IPS-18c (cell line): ENCODE results near the gene SELENOS.

Experiments
- H3K4me3 ChIP-seq: 2 replicates; pipeline ENCODE4 v1.7.0; 2013; ENCODE audit warnings: low read depth, mild to moderate bottlenecking, low read length, moderate library complexity; ENCODE audit not compliant: insufficient read depth
- H3K9me3 ChIP-seq: one replicate; pipeline ENCODE4 v1.6.1; 2013; ENCODE audit warnings: mild to moderate bottlenecking, low read length, moderate library complexity; ENCODE audit not compliant: control insufficient read depth, insufficient read depth

The SELENOS gene

GRCh38 chr15:101314336-101315125 is 37.2 kb upstream of the SELENOS start:
- no peaks in the 10 kb centered on the region for H3K9me3 ChIP-seq
- no peak overlapping the region for H3K4me3 ChIP-seq

GRCh38 chr15:101313041-101313761 is 35.9 kb upstream of the SELENOS start:
- no peak overlapping the region for H3K4me3 ChIP-seq
- no peaks in the 10 kb centered on the region for H3K9me3 ChIP-seq

GRCh38 chr15:101310508-101310907 is 33.2 kb upstream of the SELENOS start:
- H3K9me3 ChIP-seq = no peaks in the 10 kb centered on the region
- H3K4me3 ChIP-seq = no peak overlapping the region

- Histone ChIP-seq H3K9me3 (no peaks in the 10 kb centered on the region), H3K4me3 (no peak overlapping the region)
Observed at GRCh38 chr15:101310161-101310480, 32.8 kb upstream of the SELENOS start.

GRCh38 chr15:101309436-101310160 is 32.3 kb upstream of the SELENOS start:
- no peaks in the 10 kb centered on the region for H3K9me3 ChIP-seq
- H3K4me3 ChIP-seq = no peak overlapping the region

- Histone ChIP-seq H3K4me3 (no peak overlapping the region), H3K9me3 (no peaks in the 10 kb centered on the region)
Observed at GRCh38 chr15:101308604-101309435, 31.5 kb upstream of the SELENOS start.

- Histone ChIP-seq H3K9me3 (no peaks in the 10 kb centered on the region), H3K4me3 (no peak overlapping the region)
Observed at GRCh38 chr15:101307897-101308603, 30.8 kb upstream of the SELENOS start.

- H3K9me3 ChIP-seq = no peaks in the 10 kb centered on the region
- H3K4me3 ChIP-seq = no peak overlapping the region
Observed at GRCh38 chr15:101307048-101307896, 30.0 kb upstream of the SELENOS start.

- no peaks in the 10 kb centered on the region for H3K9me3 ChIP-seq
- no peak overlapping the region for H3K4me3 ChIP-seq
Observed at GRCh38 chr15:101306341-101307047, 29.2 kb upstream of the SELENOS start.

GRCh38 chr15:101305820-101306255 is 28.6 kb upstream of the SELENOS start:
- no peak overlapping the region for H3K4me3 ChIP-seq
- no peaks in the 10 kb centered on the region for H3K9me3 ChIP-seq

- H3K4me3 ChIP-seq = no peak overlapping the region
- no peaks in the 10 kb centered on the region for H3K9me3 ChIP-seq
Observed at GRCh38 chr15:101303408-101303807, 26.1 kb upstream of the SELENOS start.

- Histone ChIP-seq H3K9me3 (peaks cover 2% of the 10 kb centered on the region), H3K4me3 (no peak overlapping the region)
Observed at GRCh38 chr15:101296418-101297405, 19.4 kb upstream of the SELENOS start.

- Histone ChIP-seq H3K4me3 (peak overlapping the region; percentile 98), H3K9me3 (peaks cover 2% of the 10 kb centered on the region)
Observed at GRCh38 chr15:101295607-101296161, 18.4 kb upstream of the SELENOS start.
